Measurements from ENCODE around the gene MPHOSPH9. TPM values are rescaled to one million over a fixed set of nuclear protein-coding genes. Genes with fewer than 3 reads are reported as not detected.

The MPHOSPH9 gene
- total RNA-seq, 4 donors from 2014 or later: 14.0 to 44.3 (median 14.3) TPM

DNA sequence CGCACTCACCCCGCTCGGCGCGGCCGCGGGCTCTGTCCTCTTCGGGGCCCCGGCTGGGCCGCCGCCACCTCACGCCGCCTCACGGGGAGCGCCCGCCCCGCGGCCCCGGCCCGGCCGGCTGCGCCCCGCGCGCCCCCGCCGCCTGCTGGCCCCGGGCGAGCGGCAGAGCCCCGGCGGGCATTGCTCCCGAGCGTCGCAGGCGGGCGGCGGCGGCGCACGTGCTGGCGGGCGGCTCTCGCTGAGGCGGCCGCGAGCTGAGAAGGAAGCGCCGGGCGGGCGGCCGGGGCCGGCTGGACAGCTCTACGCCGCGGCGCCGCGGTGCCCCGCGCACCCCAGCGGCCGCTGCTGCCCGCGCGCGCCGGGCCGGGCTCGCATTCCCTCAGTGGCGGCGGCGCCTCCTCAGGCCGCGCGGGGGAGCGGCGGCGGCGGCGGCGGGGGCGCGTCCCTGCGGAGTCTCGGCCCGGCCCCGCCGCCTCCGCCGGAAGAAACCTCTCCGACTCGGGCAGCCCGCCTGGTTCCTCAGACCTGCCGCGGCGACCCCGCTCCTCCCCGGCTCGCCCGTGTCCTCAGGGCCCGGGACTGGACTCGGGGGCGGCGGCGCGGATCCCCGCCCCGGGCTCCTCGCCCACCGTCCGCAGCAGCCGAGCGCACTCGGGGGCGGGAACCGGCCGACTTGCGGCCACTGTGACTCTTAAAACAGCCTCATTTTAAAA, 82.0 kb downstream of the MPHOSPH9 start, which contains the start of gene PITPNM2:
Gene PITPNM2 (minus strand): TSS at position 347 of the 713 bp plus-strand sequence. CDS start 116,500 bp downstream, outside the sequence.
- no peaks in the 10 kb centered on the region for H3K36me3 ChIP-seq
- WGBS: 1% methylated on average over 14 of the region's 119 CpGs
- H3K9me3 ChIP-seq: no peaks in the 10 kb centered on the region
- TF ChIP-seq CTCF (IDR thresholded peaks at IDR 0.05) (peak in 1 of 2 donors; percentile 28), POLR2A (IDR thresholded peaks at IDR 0.05) (no peak)
- H3K4me3 ChIP-seq: peak within 1 kb of the TSS; percentile 79
- H3K27ac ChIP-seq: peak within 1 kb of the TSS; percentile 76
- H3K4me1 ChIP-seq: peaks cover 29% of the 10 kb centered on the region
- DNase-seq (ENCODE audit: low spot score in 2 of 2): peak in 1 of 2 donors; percentile 71
- no peaks in the 10 kb centered on the region for H3K27me3 ChIP-seq

- Histone ChIP-seq H3K36me3 (no peaks in the 10 kb centered on the region), H3K9me3 (no peaks in the 10 kb centered on the region), H3K27me3 (no peaks in the 10 kb centered on the region), H3K27ac (peak overlapping the region; percentile 67), H3K4me1 (peaks cover 29% of the 10 kb centered on the region), H3K4me3 (peak overlapping the region; percentile 79)
- DNase-seq (ENCODE audit: low spot score in 2 of 2): peak; percentile 74 to 77
- no CpG with 5 or more reads among the region's 54 CpGs for WGBS
- TF ChIP-seq EP300 (IDR thresholded peaks at IDR 0.05) (no peak), POLR2A (IDR thresholded peaks at IDR 0.05) (no peak), POLR2AphosphoS5 (IDR thresholded peaks at IDR 0.05) (no peak), CTCF (IDR thresholded peaks at IDR 0.05) (no peak)
These were observed 82.6 kb downstream of the MPHOSPH9 start for GRCh38 chr12:123150275-123150743.

- H3K4me1 ChIP-seq: peaks cover 29% of the 10 kb centered on the region
- H3K9me3 ChIP-seq: no peaks in the 10 kb centered on the region
- no peaks in the 10 kb centered on the region for H3K36me3 ChIP-seq
- H3K4me3 ChIP-seq: peak overlapping the region; percentile 79
- 62% methylated on average over 14 of the region's 22 CpGs for WGBS
- TF ChIP-seq CTCF (IDR thresholded peaks at IDR 0.05) (no peak), POLR2A (IDR thresholded peaks at IDR 0.05) (no peak), POLR2AphosphoS5 (IDR thresholded peaks at IDR 0.05) (no peak), EP300 (IDR thresholded peaks at IDR 0.05) (no peak)
- peak overlapping the region; percentile 67 for H3K27ac ChIP-seq
- peak in 1 of 2 donors; percentile 79 for DNase-seq (ENCODE audit: low spot score in 2 of 2)
- no peaks in the 10 kb centered on the region for H3K27me3 ChIP-seq
These were observed 83.3 kb downstream of the MPHOSPH9 start for GRCh38 chr12:123149501-123150274.

GRCh38 chr12:123149088-123149487, 83.9 kb downstream of the MPHOSPH9 start:
- peak overlapping the region; percentile 9 for H3K27ac ChIP-seq
- H3K4me3 ChIP-seq: no peak overlapping the region
- H3K27me3 ChIP-seq: no peaks in the 10 kb centered on the region
- no peaks in the 10 kb centered on the region for H3K36me3 ChIP-seq
- peak; percentile 40 to 41 for DNase-seq (ENCODE audit: low spot score in 2 of 2)
- WGBS: 96% methylated on average over 3 of the region's 3 CpGs
- no peaks in the 10 kb centered on the region for H3K9me3 ChIP-seq
- peaks cover 30% of the 10 kb centered on the region for H3K4me1 ChIP-seq
- TF ChIP-seq EP300 (IDR thresholded peaks at IDR 0.05): no peak
- TF ChIP-seq CTCF (IDR thresholded peaks at IDR 0.05): no peak
- TF ChIP-seq POLR2AphosphoS5 (IDR thresholded peaks at IDR 0.05): no peak
- no peak for TF ChIP-seq POLR2A (IDR thresholded peaks at IDR 0.05)

GRCh38 chr12:123148655-123149054, 84.3 kb downstream of the MPHOSPH9 start:
- no peak overlapping the region for H3K27ac ChIP-seq
- TF ChIP-seq EP300 (IDR thresholded peaks at IDR 0.05) (no peak), POLR2A (IDR thresholded peaks at IDR 0.05) (no peak), CTCF (IDR thresholded peaks at IDR 0.05) (no peak), POLR2AphosphoS5 (IDR thresholded peaks at IDR 0.05) (no peak)
- no peaks in the 10 kb centered on the region for H3K36me3 ChIP-seq
- peaks cover 35% of the 10 kb centered on the region for H3K4me1 ChIP-seq
- 77% methylated on average over 5 of the region's 5 CpGs for WGBS
- DNase-seq (ENCODE audit: low spot score in 2 of 2): peak; percentile 18 to 23
- no peak overlapping the region for H3K4me3 ChIP-seq
- no peaks in the 10 kb centered on the region for H3K9me3 ChIP-seq
- H3K27me3 ChIP-seq: no peaks in the 10 kb centered on the region

All from suprapubic skin (tissue), 4 donors.